GM12864 (cell line): ENCODE results near the gene FIG4.
"Not testable (repeated sequence)": the region's sequence is repeated elsewhere in the genome, so short reads cannot be mapped to it uniquely, and the experiment has no call there.

Experiments used
- DNase-seq: peaks from one replicate; pipeline ENCODE4 v3.0.0-alpha.2; 2011; ENCODE audit warnings: low read depth
- H3K4me3 ChIP-seq: 2 replicates; pipeline ENCODE4 v1.5.1; 2011; ENCODE audit warnings: mild to moderate bottlenecking, low read depth, low read length, control low read depth
- TF ChIP-seq, protein P1 (sequence below): IDR thresholded peaks from 2 replicates; pipeline ENCODE4 v1.5.1; 2011; ENCODE audit warnings: low read depth, mild to moderate bottlenecking, moderate library complexity, low read length, control low read depth, inconsistent platforms; ENCODE audit errors: missing control alignments

FIG4 gene

DNA sequence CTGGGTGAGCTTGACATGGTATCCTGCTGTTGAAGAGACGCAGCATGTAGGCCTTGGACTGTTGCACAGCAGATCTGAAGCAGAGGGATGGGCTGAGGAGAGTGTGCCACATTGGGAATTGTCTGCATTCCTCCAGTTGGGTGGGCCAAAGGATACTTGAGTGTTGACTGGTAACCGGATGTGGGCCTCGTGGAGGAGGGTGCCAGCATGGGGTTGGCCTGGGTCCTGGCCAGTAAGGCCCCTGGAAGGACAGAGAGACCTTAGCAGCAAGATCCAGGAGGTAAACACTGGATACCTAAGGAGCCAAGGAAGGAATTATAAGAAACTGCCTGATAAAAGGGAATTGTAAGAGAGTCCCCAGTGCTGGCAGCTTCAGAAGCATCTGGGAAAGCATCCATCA is 76.9 kb downstream of the FIG4 start:
- H3K4me3 ChIP-seq = no peak overlapping the region
- no peak for DNase-seq
- TF ChIP-seq, protein P1, sequence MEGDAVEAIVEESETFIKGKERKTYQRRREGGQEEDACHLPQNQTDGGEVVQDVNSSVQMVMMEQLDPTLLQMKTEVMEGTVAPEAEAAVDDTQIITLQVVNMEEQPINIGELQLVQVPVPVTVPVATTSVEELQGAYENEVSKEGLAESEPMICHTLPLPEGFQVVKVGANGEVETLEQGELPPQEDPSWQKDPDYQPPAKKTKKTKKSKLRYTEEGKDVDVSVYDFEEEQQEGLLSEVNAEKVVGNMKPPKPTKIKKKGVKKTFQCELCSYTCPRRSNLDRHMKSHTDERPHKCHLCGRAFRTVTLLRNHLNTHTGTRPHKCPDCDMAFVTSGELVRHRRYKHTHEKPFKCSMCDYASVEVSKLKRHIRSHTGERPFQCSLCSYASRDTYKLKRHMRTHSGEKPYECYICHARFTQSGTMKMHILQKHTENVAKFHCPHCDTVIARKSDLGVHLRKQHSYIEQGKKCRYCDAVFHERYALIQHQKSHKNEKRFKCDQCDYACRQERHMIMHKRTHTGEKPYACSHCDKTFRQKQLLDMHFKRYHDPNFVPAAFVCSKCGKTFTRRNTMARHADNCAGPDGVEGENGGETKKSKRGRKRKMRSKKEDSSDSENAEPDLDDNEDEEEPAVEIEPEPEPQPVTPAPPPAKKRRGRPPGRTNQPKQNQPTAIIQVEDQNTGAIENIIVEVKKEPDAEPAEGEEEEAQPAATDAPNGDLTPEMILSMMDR = no peak

DNA sequence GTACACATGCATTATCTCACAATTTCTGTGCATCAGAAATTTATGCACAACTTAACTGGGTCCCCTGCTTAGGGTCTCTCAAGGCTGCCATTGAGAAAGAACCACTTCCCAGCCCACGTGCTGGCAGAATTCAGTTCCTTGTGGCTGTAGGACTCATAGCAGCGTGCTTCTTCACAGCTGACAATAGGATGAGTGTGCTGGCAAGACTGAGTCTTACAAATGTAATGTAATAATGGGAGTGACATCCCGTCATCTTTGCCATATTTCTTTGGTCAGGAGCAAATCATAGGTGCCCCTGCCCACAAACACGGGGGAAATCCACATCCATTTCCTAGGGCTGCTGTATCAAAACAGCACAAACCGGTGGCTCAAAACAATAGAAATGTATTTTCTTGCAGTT is 77.4 kb downstream of the FIG4 start:
- TF ChIP-seq, protein P1 = no peak
- H3K4me3 ChIP-seq = no peak overlapping the region

DNA sequence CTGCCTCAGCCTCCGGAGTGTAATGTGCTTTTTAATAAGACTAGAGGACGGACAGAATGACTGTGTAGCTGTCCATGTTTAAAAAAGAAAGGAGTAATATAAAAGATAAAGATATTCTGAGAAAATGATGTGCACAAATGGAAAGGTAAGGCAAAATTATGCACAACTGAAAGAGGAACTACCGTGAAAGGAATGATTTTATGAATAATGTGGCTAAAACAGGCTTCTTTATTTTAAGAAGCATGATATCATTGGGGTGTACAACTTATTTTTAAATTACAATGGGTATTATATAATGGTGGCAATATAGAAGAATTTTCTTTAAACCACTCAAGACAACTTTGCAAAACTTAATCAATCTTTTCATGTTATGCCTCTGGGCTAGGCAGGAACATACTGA is 78.1 kb downstream of the FIG4 start:
- no peak for DNase-seq
- no peak overlapping the region for H3K4me3 ChIP-seq
- TF ChIP-seq, protein P1 = no peak

More for the DNA sequence above, 77.4 kb downstream of the FIG4 start:
- no peak for DNase-seq

DNA sequence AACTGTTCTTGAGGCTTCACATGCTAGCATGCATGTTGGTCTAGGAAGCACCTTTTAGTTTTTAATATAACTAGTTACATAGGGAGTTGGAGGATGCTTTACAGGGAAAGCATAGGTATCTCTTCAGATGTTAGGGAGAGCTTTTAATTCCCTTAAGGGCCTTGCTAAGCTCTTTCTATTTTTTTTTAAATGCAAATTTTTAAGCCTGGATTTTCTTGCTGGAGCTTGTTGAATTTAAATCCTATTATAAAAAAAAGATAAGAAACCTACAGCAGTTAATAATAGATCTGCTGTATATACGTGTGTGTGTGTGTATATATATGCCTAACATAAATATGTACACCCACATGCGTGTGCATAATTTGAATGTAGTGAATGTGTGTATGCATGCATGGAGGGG is 79.0 kb downstream of the FIG4 start:
- DNase-seq = no peak
- no peak overlapping the region for H3K4me3 ChIP-seq

DNA sequence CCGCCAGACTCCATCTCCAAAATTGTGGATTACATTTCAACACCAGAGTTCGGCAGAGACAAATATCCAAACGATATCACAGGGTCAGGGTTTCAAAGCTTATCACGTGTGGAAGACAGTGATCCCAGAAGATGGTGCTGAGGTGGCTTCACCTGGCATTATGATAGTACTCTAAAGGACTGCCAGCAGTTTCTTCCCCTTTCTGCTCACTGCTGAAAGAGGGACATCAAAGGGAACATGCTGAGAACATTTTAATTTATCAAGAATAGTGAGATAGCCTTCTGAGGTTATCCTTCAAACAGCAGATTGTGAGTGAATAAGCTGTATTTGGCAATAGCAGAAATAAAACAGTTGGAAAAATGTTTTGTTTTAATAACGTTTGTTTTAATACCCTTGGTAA is 79.7 kb downstream of the FIG4 start:
- no peak for DNase-seq
- H3K4me3 ChIP-seq = no peak overlapping the region
- TF ChIP-seq, protein P1 = no peak

More for the DNA sequence above, 79.0 kb downstream of the FIG4 start:
- TF ChIP-seq, protein P1 = no peak

DNA sequence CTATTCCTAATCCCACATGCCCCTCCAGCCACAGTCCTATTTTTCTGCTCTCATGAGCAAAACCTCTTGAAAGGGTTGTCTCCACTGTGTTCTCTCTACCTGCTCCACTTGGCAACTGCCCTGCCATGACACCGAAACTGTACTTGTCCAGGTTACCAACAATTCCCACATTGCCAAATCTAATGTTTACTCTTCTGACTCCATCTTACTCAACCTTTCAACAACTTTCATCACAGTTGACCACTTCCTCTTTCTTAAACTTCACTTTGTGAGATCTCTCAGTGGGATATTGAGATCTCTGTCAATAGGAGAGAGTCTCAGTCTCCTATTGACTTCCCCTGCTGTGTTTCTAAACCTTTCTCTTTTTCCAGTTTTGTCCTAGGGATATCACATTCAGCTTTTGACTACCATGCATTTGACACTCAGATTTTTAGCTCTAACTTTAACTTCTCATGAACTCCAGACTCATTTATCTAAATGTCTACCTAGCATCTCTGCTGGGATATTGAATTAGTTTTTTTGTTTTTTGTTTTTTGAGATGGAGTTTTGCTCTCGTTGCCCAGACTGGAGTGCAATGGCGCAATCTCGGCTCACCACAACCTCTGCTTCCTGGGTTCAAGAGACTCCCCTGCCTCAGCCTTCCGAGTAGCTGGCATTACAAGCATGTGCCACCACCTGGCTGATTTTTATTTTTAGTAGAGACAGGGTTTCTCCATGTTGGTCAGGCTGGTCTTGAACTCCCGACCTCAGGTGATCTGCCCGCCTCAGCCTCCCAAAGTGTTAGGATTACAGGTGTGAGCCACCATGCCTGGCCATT is 81.1 kb downstream of the FIG4 start:
- DNase-seq, H3K4me3 ChIP-seq: not testable (repeated sequence)

DNA sequence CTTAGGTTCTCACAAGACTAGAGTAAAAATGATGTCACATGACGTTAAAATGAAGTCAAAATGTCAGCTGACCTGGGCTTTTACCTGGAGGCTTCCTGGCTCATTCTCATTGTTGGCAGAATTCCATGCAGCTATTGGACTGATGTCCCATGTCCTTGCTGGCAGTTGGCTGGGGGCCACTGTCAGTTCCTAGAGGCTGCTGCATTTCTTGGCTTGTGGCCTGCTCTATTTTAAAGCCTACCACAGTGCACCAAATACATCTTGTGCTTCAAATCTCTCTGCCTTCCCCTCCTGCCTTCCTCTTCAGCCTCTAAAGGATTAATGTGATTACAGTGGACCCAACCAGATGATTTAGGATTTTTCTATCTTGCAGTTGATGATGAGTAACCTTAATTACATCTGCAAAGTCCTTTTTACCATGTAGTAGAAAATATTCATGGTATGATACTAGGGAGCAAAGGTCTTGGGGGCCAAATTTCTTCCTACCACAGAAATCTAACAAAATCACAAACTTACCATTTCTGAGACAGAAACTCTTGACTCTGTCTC is 81.9 kb downstream of the FIG4 start:
- no peak overlapping the region for H3K4me3 ChIP-seq
- TF ChIP-seq, protein P1 = no peak
- DNase-seq = no peak
